HG03520 (cell line): ENCODE measurements around the gene TRIM69.
"Not testable (repeated sequence)": the region's sequence is repeated elsewhere in the genome, so short reads cannot be mapped to it uniquely, and the experiment has no call there.

ENCODE experiments used
- ATAC-seq: cut with Tn5 transposase; IDR thresholded peaks from one replicate; pipeline ENCODE4 v1.9.1; 2021; ENCODE audit warnings: mild to moderate bottlenecking, moderate library complexity; ENCODE audit not compliant: unreplicated experiment

TRIM69 gene

GRCh38 chr15:44715797-44716334 lies 20.5 kb upstream of the TRIM69 start:
- no peak for ATAC-seq

GRCh38 chr15:44716983-44717602 lies 19.2 kb upstream of the TRIM69 start:
- ATAC-seq = no peak

GRCh38 chr15:44718180-44718926 lies 18.0 kb upstream of the TRIM69 start:
- no peak for ATAC-seq

GRCh38 chr15:44718927-44719292 lies 17.4 kb upstream of the TRIM69 start:
- no peak for ATAC-seq

- ATAC-seq = peak; percentile 48
Observed at GRCh38 chr15:44719293-44719999, 16.9 kb upstream of the TRIM69 start.

- not testable (repeated sequence) for ATAC-seq
Observed at GRCh38 chr15:44720000-44720435, 16.3 kb upstream of the TRIM69 start.

GRCh38 chr15:44720460-44721176 lies 15.7 kb upstream of the TRIM69 start:
- no peak for ATAC-seq

GRCh38 chr15:44722011-44722410 lies 14.3 kb upstream of the TRIM69 start:
- ATAC-seq = no peak

GRCh38 chr15:44726136-44726535 lies 10.2 kb upstream of the TRIM69 start:
- ATAC-seq = no peak

GRCh38 chr15:44726568-44727484 lies 9.5 kb upstream of the TRIM69 start:
- ATAC-seq = peak; percentile 24

GRCh38 chr15:44727485-44728231 lies 8.7 kb upstream of the TRIM69 start:
- no peak for ATAC-seq

GRCh38 chr15:44728232-44728575 lies 8.1 kb upstream of the TRIM69 start:
- not testable (repeated sequence) for ATAC-seq

- peak; percentile 71 for ATAC-seq
Observed at GRCh38 chr15:44728576-44729407, 7.5 kb upstream of the TRIM69 start.

- ATAC-seq = no peak
Observed at GRCh38 chr15:44729408-44730127, 6.8 kb upstream of the TRIM69 start.

- ATAC-seq = no peak
Observed at GRCh38 chr15:44734839-44735481, 1.4 kb upstream of the TRIM69 start.

GRCh38 chr15:44735482-44736180 lies 697 bp upstream of the TRIM69 start:
- ATAC-seq = no peak
